H1 (cell line): ENCODE data around the gene JUP. TPM values are rescaled to one million over a fixed set of nuclear protein-coding genes. Genes with fewer than 3 reads are reported as not detected.

Experiments used
- CTCF ChIA-PET: fragments of 300-600 bp; sonication (Branson Sonifier 250); formaldehyde crosslinking; loops from one replicate; lab custom pipeline; 2021; ENCODE audit not compliant: partially characterized antibody; lab: Charles Lee
- POLR2A ChIA-PET: fragments of 300-600 bp; sonication (Branson Sonifier 250); formaldehyde crosslinking; loops from one replicate; lab custom pipeline; 2021; ENCODE audit warnings: inconsistent platforms; ENCODE audit not compliant: partially characterized antibody; lab: Charles Lee
- DNase-seq, 2 experiments: peaks; one replicate each; pipeline versions ENCODE4 v3.0.0 to v3.0.0-alpha.2; 2010 to 2022; ENCODE audit warnings: low spot score in 2 of 2, low read depth in 1 of 2, mixed read lengths in 1 of 2
- FAIRE-seq: peaks from 2 replicates; lab custom pipeline; 2011; peaks lifted over from hg19 to GRCh38; lab: Jason Lieb, UNC
- H2AFZ ChIP-seq: 2 replicates; pipeline ENCODE4 v1.8.1; 2012; ENCODE audit warnings: low read length, inconsistent platforms
- H2AK5ac ChIP-seq: 2 replicates; pipeline ENCODE4 v1.6.1; 2013; ENCODE audit warnings: low read depth, low read length
- H2BK120ac ChIP-seq: replicated peaks from 2 replicates; pipeline ENCODE3; 2013; ENCODE audit warnings: low read depth, low read length, inconsistent platforms
- H2BK12ac ChIP-seq: 2 replicates; pipeline ENCODE4 v1.6.1; 2013; ENCODE audit warnings: low read depth, low read length
- H2BK15ac ChIP-seq: 2 replicates; pipeline ENCODE4 v1.6.1; 2013; ENCODE audit warnings: low read length
- H2BK20ac ChIP-seq: 2 replicates; pipeline ENCODE4 v1.6.1; 2013; ENCODE audit warnings: low read length
- H2BK5ac ChIP-seq: 2 replicates; pipeline ENCODE4 v1.6.1; 2013; ENCODE audit warnings: low read depth, low read length
- H3K14ac ChIP-seq: 2 replicates; pipeline ENCODE4 v1.6.1; 2013; ENCODE audit warnings: inconsistent platforms; ENCODE audit not compliant: insufficient read length
- H3K18ac ChIP-seq: 2 replicates; pipeline ENCODE4 v1.6.1; 2013; ENCODE audit warnings: low read length; ENCODE audit errors: extremely low read depth
- H3K23ac ChIP-seq: 2 replicates; pipeline ENCODE4 v1.6.1; 2013; ENCODE audit warnings: inconsistent platforms; ENCODE audit not compliant: insufficient read length
- H3K23me2 ChIP-seq: 2 replicates; pipeline ENCODE4 v1.6.1; 2013; ENCODE audit warnings: low read depth, low read length
- H3K27ac ChIP-seq: 2 replicates; pipeline ENCODE4 v1.6.1; 2011; ENCODE audit warnings: low read depth, low read length, inconsistent platforms
- H3K27me3 ChIP-seq, 4 experiments: replicated peaks in 1 of 4; 1 replicate in 1 of 4; 2 replicates in 3 of 4; pipeline versions ENCODE4 v1.6.1 to v1.8.1; 2011 to 2013; ENCODE audit warnings: low read length in 3 of 4, mild to moderate bottlenecking in 3 of 4, inconsistent platforms in 2 of 4, mixed read lengths in 2 of 4, moderate library complexity in 1 of 4; ENCODE audit not compliant: control insufficient read depth in 3 of 4, insufficient read depth in 3 of 4; ENCODE audit errors: extremely low read depth in 1 of 4
- H3K36me3 ChIP-seq, 4 experiments: 2 replicates each; pipeline versions ENCODE4 v1.6.1 to v1.8.1; 2011 to 2013; ENCODE audit warnings: mild to moderate bottlenecking in 4 of 4, low read length in 3 of 4, moderate library complexity in 2 of 4, control low read depth in 1 of 4, inconsistent platforms in 1 of 4; ENCODE audit not compliant: insufficient read depth in 4 of 4, control insufficient read depth in 2 of 4
- H3K4ac ChIP-seq: replicated peaks from 2 replicates; pipeline ENCODE3; 2013; ENCODE audit warnings: low read length, low read depth, mixed read lengths, inconsistent platforms; ENCODE audit not compliant: insufficient read length
- H3K4me1 ChIP-seq, 4 experiments: replicated peaks in 1 of 4; 1 replicate in 1 of 4; 2 replicates in 3 of 4; pipeline versions ENCODE4 v1.6.1 to v1.8.1; 2011 to 2013; ENCODE audit warnings: low read length in 3 of 4, inconsistent platforms in 2 of 4, mixed read lengths in 1 of 4; ENCODE audit not compliant: insufficient read depth in 4 of 4, control insufficient read depth in 3 of 4
- H3K4me2 ChIP-seq, 2 experiments: 2 replicates each; pipeline versions ENCODE4 v1.6.1 to v1.8.1; 2011 to 2013; ENCODE audit warnings: low read depth in 2 of 2, low read length in 2 of 2, control low read depth in 1 of 2, inconsistent platforms in 1 of 2, mild to moderate bottlenecking in 1 of 2; ENCODE audit not compliant: insufficient read depth in 1 of 2
- H3K4me3 ChIP-seq, 4 experiments: fragments of 200-600, 300-600 bp in 1 of 4; sonication (generic), shearing (Covaris generic), sonication (Bioruptor Twin) in 1 of 4; 2 replicates each; pipeline versions ENCODE4 v1.5.1 to v1.8.1; 2011 to 2016; ENCODE audit warnings: low read length in 4 of 4, low read depth in 3 of 4, control low read depth in 2 of 4, inconsistent platforms in 2 of 4, mild to moderate bottlenecking in 2 of 4, mixed read lengths in 1 of 4, moderate library complexity in 1 of 4; ENCODE audit not compliant: insufficient read depth in 2 of 4; ENCODE audit errors: extremely low read depth in 1 of 4
- H3K56ac ChIP-seq: replicated peaks from 2 replicates; pipeline ENCODE3; 2013; ENCODE audit warnings: low read depth, mild to moderate bottlenecking, mixed read lengths, low read length, inconsistent platforms; ENCODE audit not compliant: insufficient read length
- H3K79me1 ChIP-seq: 2 replicates; pipeline ENCODE4 v1.6.1; 2013; ENCODE audit warnings: low read depth, low read length, control low read depth
- H3K79me2 ChIP-seq, 2 experiments: 2 replicates each; pipeline versions ENCODE4 v1.6.1 to v1.8.1; 2012 to 2013; ENCODE audit warnings: low read length in 2 of 2, mild to moderate bottlenecking in 2 of 2, inconsistent platforms in 1 of 2; ENCODE audit not compliant: insufficient read depth in 2 of 2, control insufficient read depth in 1 of 2
- H3K9ac ChIP-seq, 4 experiments: replicated peaks in 1 of 4; 1 replicate in 1 of 4; 2 replicates in 3 of 4; pipeline versions ENCODE4 v1.6.1 to v1.8.1; 2011 to 2013; ENCODE audit warnings: low read depth in 3 of 4, low read length in 3 of 4, control low read depth in 2 of 4, mild to moderate bottlenecking in 2 of 4, moderate library complexity in 2 of 4, inconsistent platforms in 1 of 4; ENCODE audit errors: extremely low read depth in 1 of 4
- H3K9me3 ChIP-seq, 2 experiments: 2 replicates each; pipeline versions ENCODE4 v1.6.1 to v1.8.1; 2012 to 2013; ENCODE audit warnings: mild to moderate bottlenecking in 2 of 2, moderate library complexity in 2 of 2, control low read depth in 1 of 2, inconsistent platforms in 1 of 2, low read depth in 1 of 2, low read length in 1 of 2, mixed read lengths in 1 of 2; ENCODE audit not compliant: insufficient read depth in 2 of 2
- H4K20me1 ChIP-seq, 2 experiments: replicated peaks in 1 of 2; 2 replicates each; pipeline versions ENCODE3 to v1.8.1; 2011 to 2013; ENCODE audit warnings: inconsistent platforms in 2 of 2, low read length in 2 of 2, mild to moderate bottlenecking in 1 of 2; ENCODE audit not compliant: insufficient read depth in 2 of 2, control insufficient read depth in 1 of 2
- H4K5ac ChIP-seq: 2 replicates; pipeline ENCODE4 v1.6.1; 2013; ENCODE audit warnings: low read length, low read depth, mixed read lengths, inconsistent platforms; ENCODE audit not compliant: insufficient read length
- H4K8ac ChIP-seq: 2 replicates; pipeline ENCODE4 v1.8.0; 2013; ENCODE audit warnings: mild to moderate bottlenecking, moderate library complexity, low read length, inconsistent platforms; ENCODE audit not compliant: insufficient read depth; ENCODE audit errors: extremely low read depth
- H4K91ac ChIP-seq: replicated peaks from 2 replicates; pipeline ENCODE3; 2013; ENCODE audit warnings: low read length, mixed read lengths, inconsistent platforms; ENCODE audit not compliant: insufficient read length
- GABPA ChIP-seq: IDR thresholded peaks from 2 replicates; pipeline ENCODE4 v1.6.1; 2011; ENCODE audit warnings: mild to moderate bottlenecking, low read length, moderate library complexity, borderline replicate concordance; ENCODE audit not compliant: insufficient read depth
- POLR2AphosphoS5 ChIP-seq: IDR thresholded peaks from 2 replicates; pipeline ENCODE4 v1.6.1; 2011; ENCODE audit warnings: low read depth, low read length
- RXRA ChIP-seq: IDR thresholded peaks from 2 replicates; pipeline ENCODE4 v1.6.1; 2011; ENCODE audit warnings: low read depth, mild to moderate bottlenecking, low read length, moderate library complexity; ENCODE audit not compliant: insufficient read depth
- WGBS, 2 experiments: shearing (Covaris generic) in 1 of 2; methylation state at CpG; one replicate each; pipeline versions ENCODE4 v1.1.6 to v1.1.7; 2013 to 2015; ENCODE audit warnings: low lambda C conversion rate in 2 of 2, mixed read lengths in 2 of 2, inconsistent platforms in 1 of 2, low coverage in 1 of 2, missing lambda C conversion rate in 1 of 2; ENCODE audit not compliant: insufficient replicate concordance in 2 of 2, insufficient coverage in 1 of 2, insufficient read length in 1 of 2; ENCODE audit errors: extremely low coverage in 1 of 2, missing lambda C conversion rate in 1 of 2; 5-methylcytosine and 5-hydroxymethylcytosine counted together
- polyA plus RNA-seq, 7 experiments: library from polyadenylated mRNA; depleted of rRNA in 3 of 7; stranded (reverse) in 5 of 7; unstranded in 2 of 7; fragments of >200 nt in 5 of 7; fragments of 200-250 nt in 2 of 7; gene quantifications; 1 replicate in 5 of 7; 2 replicates in 1 of 7; 4 replicates in 1 of 7; pipeline versions ENCODE4 v1.2.1 to v1.2.3, GENCODE V29; 2011 to 2013; ENCODE audit warnings: missing spikeins in 2 of 7, mixed read lengths in 2 of 7
- total RNA-seq: library from RNA; stranded (reverse); fragmentation: NEBNext Ultra II Directional; extraction: Animal tissue kit (Norgen Biotek cat#: 25700); gene quantifications from 2 replicates; pipeline ENCODE4 v1.2.1, GENCODE V29; 2021

The JUP gene
- total and polyA plus RNA-seq, 2 of the 8 experiments (the other 6 are each of a cell fraction or from before 2014, with no cell fraction given): 62.8 to 102 TPM

DNA sequence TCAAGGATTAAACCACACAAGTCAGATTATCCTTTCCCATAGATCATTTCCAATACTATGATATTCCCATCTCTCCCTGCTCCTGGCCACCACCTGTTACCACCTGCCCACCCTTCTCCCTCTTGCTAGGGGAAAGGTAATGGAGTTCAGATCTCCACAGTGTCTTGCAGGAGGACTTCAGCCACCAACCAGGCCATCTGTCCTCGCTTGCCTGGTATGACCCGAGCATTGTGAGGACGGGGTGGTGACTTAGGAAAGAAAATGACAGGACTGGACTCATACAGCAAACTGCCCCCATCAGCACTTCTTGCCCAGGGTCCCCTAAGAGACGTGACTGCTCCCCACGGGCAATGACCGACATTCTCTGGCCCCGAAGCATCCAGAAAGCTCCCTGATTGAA lies 37.1 kb upstream of the JUP start:
- no peak overlapping the region for H2BK120ac ChIP-seq
- FAIRE-seq: no peak
- no peaks in the 10 kb centered on the region for H3K27me3 ChIP-seq
- H3K27ac ChIP-seq: no peak overlapping the region
- no peak overlapping the region for H2BK5ac ChIP-seq
- no peak overlapping the region for H3K23ac ChIP-seq
- no peak overlapping the region for H2BK20ac ChIP-seq
- peaks cover 0 to 15% (median 11%) of the 10 kb centered on the region in 4 experiments; a peak in 6 of 7 replicates for H3K4me1 ChIP-seq
- no peak for TF ChIP-seq POLR2AphosphoS5
- TF ChIP-seq GABPA: no peak
- no peak for TF ChIP-seq RXRA
- DNase-seq: no peak
- H2BK12ac ChIP-seq: no peak overlapping the region
- no peak overlapping the region for H4K91ac ChIP-seq
- H2AK5ac ChIP-seq: no peak overlapping the region
- no peaks in the 10 kb centered on the region for H3K79me2 ChIP-seq
- H3K4me3 ChIP-seq: no peak overlapping the region
- H3K36me3 ChIP-seq: peaks cover 7 to 52% (median 12%) of the 10 kb centered on the region in 4 experiments; a peak in 7 of 8 replicates
- H3K79me1 ChIP-seq: 0 out of 2 replicates have a peak, but pooled peaks cover 2% of the 10 kb centered on the region
- no peak overlapping the region for H4K5ac ChIP-seq
- no peak overlapping the region for H3K4me2 ChIP-seq
- no peak overlapping the region for H2AFZ ChIP-seq
- no peak overlapping the region for H2BK15ac ChIP-seq
- H3K56ac ChIP-seq: no peak overlapping the region
- H3K14ac ChIP-seq: no peak overlapping the region
- WGBS, 2 experiments: 87% methylated on average over 7 of the region's 7 CpGs; no CpG with 5 or more reads in 1 of the 2 experiments
- H3K9ac ChIP-seq: no peak overlapping the region
- POLR2A ChIA-PET: interaction anchor here (0.6 to 5.6 kb wide), 11 partner anchors 9 to 93 kb away, joined by 3 to 40 read pairs (median 4); partner anchors contain the start of genes FKBP10, KLHL10, KLHL11 and NT5C3B
- CTCF ChIA-PET: interaction anchor here (0.7 to 1.2 kb wide), 3 partner anchors 9 to 28 kb away, joined by 3 to 6 read pairs (median 3); no protein-coding TSS in a partner anchor
- H3K18ac ChIP-seq: no peak overlapping the region
- no peak overlapping the region for H4K8ac ChIP-seq
- H3K9me3 ChIP-seq: no peaks in the 10 kb centered on the region
- H4K20me1 ChIP-seq: peaks cover 1 to 4% of the 10 kb centered on the region in 2 experiments
- no peak overlapping the region for H3K4ac ChIP-seq
- H3K23me2 ChIP-seq: no peaks in the 10 kb centered on the region; the same call in 1 of the 2 replicates
